GM19455 (cell line): ENCODE results near the gene GPC6.

Source experiments
- ATAC-seq: cut with Tn5 transposase; IDR thresholded peaks from one replicate; pipeline ENCODE4 v1.9.1; 2021; ENCODE audit not compliant: unreplicated experiment

The GPC6 gene

DNA sequence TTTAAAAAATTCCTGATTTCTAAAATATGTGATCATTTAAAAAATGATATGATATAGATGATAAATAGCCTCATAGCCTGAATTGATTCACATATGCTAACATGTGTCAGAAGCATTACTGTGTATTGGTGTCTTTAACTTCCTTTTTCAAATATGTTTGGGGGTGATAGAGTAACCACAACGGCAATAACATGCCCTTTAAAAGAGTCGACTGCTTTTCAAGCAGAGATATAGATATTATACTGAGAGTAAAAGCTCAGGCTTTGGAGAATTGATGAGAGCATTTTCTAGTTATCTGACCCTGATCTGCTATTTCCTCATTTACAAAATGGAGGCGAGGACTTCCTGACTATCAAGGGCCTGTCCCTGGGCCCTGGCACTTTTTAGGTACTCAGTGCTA, 992.3 kb downstream of the GPC6 start:
- no peak for ATAC-seq

DNA sequence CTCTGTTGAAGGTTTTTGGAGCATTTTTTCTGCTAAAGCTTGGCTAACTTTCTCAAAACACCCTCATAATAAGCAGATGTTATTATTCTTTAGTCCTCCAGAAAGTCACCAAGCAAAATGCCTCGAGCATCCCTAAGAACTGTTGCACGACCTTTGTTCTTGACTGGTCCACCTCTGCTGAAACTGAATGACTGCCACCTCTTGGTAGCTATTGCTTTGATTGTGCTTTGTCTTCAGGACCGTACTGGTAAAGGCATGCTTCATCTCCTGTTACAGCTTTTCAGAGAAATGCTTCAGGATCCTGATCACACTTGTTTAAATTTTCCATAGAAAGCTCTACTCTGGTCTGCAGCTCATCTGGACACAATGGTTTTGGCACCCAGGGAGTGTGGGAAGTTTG, 998.1 kb downstream of the GPC6 start:
- no peak for ATAC-seq

DNA sequence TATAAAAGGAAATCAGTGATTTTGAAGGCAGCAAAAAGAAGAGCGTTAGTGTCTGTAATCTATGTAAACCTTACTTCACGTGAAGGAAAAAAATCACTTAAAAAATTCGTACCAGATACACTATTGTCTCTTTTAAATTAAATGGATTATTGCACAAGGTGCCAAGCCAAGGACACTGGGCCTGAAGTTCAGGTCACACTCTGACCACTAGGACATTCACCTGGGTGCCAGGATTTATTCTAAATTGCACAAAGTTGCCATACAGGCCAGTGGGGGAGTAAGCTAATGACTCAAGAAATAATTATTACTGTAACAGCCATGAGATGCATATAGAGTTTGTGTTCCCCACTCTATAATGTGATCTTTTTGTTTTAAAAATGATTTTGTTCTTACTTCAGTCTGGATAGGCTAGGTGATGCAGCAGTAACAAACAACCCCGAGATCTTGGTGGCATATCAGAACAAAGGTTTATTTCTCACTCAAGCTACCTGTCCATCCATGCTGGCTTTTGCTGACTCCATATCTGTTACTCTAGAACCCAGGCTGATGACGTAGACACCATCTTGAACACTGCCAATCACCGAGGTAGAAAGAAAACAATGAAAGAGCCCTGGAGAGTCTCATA, 1000.8 kb downstream of the GPC6 start:
- no peak for ATAC-seq

DNA sequence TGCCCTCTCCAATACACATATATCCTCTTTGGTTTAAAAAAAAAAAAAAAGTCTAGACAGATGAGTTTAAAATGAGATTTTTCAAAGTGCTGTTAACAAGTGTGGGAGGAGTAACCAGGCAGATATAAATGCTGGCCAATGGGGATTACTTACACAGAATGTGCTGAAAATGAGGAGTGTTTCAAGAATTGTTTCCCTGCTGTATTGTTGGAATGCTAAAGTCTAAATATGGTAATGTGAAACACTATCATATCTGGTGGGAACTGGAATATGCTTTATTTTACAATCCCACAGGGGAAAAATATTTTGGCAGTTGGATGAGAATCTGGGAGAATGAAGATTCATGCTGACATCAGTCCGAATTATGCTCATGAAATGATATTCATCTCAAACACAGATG, 1002.2 kb downstream of the GPC6 start:
- no peak for ATAC-seq

DNA sequence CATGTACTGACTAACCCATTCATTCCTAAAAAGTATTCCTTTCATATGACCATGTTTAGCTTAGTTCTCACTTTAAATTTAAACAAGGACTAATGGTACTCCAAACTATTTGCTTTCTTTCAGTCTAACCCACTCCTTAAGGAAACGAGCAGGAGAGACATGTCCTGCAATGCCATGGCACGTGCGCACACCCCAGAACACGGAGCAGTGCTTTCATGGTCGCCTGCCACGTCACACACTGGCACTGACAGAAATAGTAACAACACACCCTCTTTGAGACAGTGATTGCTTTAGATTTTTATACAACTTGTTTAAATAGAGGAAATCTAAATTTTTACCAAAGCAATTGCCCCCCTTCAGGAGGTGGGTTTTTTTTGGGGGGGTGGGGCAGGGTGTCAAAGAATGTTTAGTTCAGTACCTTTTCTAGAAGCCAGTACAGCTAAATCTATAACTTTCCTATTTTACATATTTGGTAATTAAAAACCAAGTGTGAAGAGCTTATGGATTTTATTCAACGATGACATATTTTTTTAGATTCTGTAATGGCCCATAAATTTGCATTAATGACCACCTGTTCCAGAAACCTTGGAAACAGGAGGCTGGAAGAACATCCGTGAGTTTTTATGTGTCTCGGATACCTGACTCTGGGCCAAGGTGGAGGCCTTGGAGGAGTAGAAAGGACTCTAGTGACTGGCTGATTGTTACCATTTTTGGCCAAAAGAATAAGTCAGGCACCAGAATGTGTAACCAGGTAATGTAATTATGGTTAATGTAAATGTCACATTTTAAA, 1005.7 kb downstream of the GPC6 start:
- ATAC-seq: no peak

DNA sequence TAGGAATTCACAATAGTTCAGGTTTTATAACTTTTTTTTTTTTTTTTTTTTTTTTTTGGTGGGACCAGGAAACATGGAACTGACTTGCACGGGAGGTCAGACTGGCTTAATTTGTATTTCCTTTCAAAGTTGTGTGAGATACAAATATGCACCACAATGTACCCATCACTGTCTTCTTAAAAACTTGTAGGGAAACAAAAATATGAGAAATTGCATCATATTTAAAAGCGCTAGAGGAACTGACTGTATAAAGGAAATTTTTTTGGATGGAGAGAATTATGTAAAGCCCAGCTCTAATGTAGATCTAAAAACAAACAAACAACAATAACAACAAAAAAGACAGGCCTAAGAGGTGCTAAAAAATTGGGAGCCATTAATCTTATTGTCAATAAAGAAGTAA, 1006.3 kb downstream of the GPC6 start:
- ATAC-seq: no peak

DNA sequence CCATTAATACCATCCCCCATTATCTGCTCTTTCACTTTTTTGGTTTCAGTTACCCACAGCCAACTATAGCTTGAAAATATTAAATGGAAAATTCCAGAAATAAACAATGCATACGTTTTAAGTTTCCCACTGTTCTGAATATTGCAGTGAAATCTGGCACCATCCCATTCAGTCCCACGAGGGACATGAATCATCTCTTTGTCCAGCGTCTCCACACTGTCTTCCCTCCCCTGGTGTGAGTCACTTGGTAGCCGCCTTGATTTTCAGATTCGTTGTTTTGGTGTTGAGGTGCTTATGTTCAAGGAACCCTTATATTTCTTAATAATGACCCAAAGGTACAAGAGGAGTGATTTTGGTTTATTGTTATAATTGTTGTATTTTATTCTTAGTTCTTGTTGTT, 1006.8 kb downstream of the GPC6 start:
- no peak for ATAC-seq

DNA sequence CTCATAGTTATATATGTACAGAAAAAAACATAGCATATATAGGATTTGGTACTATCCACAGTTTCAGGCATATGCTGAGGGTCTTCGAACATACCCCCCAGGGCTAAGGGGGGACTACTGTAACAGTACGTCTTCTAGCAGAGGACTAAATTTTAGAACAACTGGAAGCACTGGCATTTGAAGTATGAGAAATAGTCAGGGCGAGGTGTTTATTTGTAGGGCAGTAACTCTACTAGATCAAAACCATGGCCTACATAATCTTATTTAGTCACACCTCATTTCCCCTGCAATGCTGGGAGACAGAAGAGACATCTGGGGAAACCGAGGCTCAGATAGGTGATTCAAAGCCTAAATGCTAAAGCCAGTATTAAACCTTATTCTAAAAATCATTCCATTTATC, 1007.2 kb downstream of the GPC6 start:
- ATAC-seq: no peak

DNA sequence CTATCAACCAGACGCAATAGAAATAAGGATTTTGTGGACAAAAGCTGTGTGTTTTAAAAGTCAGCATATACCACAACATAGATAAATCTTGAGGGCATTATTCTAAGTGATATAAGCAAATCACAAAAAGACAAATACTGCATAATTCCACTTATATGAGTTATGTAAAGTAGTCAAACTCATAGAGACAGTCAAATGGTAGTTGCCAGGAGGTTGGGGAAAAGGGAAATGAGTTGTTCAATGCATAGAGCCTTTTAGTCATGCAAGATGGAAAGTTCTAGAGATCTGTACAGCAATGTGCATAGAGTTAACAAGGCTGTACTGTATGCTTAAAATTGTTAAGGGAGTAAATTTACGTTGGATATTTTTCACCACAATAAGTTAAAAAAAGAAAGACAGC, 1008.1 kb downstream of the GPC6 start:
- ATAC-seq: no peak

DNA sequence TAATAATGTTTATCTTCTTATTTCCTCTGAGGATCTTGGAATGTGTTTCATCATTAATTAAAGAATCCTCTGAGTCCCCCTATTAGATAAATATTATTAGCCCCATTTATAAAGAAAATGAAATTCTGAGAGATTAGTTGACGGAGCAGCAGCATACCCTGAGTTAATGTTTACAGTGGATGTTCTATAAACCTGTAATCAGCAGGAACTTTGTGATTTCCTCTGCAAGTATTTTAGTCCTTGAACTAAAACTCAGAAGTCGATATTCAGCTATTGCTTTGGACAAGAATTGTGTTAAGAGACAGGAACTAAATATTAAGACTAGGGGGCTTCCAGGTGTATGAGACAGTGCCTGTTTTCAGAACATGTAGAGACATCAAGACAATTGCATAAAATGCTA, 1009.5 kb downstream of the GPC6 start:
- no peak for ATAC-seq

DNA sequence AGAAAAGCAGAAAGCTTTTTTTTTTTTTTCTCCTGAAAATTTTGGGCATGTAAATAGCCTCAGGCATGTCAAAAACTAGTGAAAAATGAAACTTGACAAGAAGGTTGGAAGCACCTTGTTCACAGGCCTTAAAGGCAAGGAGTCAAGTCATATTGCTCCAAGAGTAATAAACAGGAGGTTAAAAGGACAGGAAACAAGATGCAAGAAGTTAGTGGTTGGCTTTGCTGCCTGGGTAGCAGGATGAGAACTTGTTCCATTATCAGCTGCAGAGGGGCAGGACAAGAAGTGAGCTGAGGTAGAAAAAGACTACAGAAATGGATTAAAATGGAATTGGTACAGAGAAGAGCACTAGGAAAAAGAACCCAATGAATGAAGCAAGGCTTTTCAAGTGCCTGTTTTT, 1010.3 kb downstream of the GPC6 start:
- no peak for ATAC-seq

DNA sequence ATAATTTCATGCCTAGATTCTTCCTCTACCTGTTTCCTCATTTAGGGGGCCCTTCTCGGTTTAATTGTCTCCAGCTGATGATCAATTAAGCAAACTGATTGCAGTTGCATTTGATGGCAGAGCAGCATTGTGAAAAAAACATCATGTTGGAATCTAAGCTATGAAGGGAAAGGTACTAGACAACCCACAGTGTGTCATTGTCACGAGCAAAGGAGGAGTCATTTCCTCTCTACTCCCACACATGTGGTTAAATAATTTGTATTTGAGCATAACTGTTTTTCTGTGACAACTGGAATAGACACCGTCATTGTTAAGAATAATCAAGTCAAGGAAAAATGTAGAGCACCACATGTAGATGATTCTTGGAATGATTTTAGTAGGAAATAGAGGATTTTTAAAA, 1012.5 kb downstream of the GPC6 start:
- ATAC-seq: no peak

DNA sequence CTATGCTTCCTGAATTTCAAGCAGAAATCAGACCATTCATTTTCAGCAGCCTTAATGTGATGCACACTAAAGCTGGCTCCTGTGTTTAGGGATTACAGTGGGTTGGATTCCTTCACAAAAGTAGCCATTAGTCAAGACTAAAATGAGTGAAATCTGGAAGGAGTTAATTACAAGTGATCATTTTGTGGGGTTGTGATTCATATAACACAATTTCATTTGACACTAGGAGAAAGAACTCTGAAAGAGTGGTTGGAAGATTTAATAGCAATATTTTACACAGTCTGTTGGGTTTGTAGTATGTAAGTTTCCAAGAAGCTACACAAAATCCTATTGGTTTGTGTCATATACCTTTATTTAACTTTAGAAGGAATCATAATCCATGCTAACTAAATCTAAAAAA, 1015.9 kb downstream of the GPC6 start:
- no peak for ATAC-seq

DNA sequence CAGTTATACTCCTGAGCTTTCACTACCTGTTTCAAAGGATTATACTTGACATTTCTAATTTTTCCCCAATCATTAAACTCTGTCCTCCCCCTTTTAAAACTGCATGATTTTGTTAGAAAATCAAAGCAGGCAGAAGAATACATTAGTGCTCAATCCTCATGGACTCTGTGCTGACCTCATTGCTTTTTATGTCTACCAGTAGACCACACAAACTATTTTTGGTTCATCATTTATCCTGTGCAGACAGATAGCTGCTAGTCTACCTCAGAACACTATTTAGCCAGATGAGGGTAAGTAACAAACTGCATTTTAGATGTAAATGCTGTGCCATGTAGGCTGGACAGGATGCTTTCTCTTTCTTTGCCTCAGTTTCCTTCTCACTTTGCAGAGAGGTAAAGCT, 1016.9 kb downstream of the GPC6 start:
- no peak for ATAC-seq

DNA sequence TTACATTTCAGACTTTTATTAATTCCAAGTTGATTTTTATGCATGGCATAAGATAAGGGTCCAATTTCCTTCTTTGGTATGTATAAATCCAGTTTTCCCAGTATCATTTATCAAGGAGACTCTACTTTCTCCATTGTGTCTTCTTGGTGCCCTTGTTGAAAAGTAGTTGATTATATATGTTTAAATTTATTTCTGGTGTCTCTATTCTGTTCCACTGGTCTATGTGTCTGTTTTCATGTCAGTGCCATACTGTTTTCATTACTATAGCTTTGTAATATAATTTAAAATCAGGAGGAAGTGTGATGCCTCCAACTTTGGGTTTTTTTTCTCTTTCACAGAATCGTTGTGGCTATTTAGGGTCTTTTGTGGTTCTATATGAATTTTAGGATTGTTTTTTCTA, 1019.9 kb downstream of the GPC6 start:
- no peak for ATAC-seq

DNA sequence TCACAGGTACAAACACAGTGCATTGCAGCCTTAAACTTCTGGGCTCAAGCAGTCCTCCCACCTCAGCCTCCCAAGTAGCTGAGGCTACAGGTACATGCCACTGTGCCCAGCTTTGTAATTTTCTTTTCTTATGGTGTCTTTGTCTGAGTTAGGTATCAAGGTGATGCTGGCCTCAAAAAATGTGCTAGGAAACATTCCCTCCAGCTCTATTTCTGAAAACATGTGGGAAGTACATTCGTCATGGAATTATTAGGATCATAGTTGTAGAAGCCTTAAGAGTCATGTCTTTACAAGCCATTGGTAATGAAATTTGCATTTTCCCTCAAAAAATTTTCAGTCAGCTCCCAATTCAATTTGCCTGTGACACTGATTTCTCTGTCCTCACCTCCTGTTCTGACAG, 1021.3 kb downstream of the GPC6 start:
- no peak for ATAC-seq

DNA sequence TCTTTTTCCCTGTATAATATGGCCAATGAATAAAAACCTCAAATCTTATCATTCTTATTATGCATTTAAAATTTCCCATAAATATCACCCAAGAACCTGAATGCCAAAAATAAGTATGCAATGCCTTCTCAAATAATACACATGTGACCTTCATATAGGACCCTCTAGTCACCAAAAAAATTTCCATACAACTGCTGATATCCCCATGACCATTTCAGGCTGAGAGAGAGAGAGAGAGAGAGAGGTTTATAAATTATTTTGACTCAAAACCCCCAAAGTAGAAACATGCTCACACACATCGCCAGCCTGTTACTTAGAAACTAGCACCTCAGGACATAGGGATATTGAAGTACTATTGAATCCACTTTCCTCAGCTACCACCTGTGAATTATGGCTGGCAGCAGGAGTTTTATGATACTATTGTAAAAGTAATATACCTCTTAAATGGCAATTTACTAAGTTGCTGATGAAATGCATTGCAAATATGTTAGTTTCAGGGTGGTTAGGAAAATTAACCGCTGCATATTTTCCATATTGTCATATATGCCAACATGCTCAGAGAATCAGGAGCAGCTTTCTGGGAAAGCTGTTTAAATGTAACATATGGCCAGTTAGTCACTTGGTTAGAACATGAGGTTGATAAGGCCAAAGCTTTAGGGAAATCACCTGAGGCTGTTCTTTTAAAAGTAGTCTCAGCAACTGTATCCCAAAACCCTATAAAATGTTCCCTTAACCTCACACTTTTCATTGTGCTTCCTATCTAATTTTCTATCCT, 1022.0 kb downstream of the GPC6 start:
- no peak for ATAC-seq

DNA sequence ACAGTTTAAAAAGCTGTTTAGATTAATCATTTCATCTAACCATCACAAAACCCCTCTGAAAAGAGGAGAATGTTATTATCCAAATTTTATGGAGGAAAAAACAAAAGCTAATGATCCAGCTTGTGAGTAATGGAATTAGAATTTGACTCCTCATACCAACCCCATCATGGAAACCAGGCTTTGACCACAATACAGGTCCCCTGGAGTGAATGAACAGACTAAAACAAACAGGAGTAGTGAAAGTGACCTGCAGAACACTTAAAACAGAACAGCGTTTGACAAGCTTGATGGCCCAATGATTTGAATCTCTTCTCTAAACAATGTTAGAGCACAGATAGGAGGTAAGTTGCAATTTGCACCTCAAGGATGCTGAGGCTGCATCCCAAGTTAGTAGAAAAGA, 1022.9 kb downstream of the GPC6 start:
- ATAC-seq: no peak

DNA sequence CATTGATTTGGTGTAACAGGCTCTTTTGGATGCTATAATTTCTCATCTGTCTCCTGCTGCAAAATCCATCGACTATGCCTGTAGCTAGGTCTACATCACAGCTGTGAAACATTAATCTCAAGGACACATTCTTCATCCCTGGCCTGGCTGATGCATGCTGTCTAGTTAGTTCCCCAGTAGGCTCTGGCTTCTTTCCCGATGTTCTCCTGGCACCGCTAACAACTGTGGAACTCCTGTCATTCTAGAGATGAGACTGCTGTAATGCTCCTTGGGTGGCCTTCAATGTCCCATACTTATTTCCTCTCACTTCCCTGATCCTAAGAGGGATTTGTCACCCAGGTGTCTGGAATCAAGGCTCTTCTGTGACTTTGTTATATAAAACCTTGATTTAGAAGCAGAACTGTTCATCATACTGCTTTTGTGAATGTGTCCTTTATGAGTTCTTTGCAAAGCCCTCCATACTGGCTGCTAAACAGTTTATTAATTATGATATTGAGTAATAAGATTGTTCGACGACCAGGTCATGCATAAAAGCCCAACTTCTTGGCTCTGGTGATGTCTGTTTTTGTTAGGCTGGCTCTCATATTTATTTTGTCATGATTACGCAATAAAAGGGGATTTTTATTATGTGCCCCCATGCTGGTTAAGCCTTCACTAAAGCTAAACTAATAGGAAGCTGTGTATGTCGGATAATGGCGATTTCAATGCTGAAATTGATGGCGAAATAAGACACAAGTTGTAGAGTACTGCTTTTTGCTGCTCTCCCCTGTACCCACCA, 1025.4 kb downstream of the GPC6 start:
- no peak for ATAC-seq

DNA sequence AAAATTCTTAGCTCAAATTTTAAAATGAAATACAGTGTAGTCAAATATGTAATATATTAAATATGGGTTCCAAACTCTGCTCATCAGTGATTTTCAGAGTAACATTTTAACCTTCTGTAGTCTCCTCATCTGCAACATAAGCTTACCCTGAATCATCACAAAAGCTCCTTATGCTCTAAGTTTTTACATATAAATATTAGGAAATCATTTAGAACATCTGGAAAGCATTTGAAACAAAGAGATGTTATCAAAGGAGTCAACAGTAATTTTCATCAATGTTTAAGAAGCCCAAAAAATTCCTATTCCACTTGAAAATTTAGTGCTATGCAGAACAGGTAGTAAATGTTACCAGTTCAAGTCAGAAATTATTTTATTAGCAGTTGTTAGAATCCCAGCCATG, 1028.1 kb downstream of the GPC6 start:
- no peak for ATAC-seq

DNA sequence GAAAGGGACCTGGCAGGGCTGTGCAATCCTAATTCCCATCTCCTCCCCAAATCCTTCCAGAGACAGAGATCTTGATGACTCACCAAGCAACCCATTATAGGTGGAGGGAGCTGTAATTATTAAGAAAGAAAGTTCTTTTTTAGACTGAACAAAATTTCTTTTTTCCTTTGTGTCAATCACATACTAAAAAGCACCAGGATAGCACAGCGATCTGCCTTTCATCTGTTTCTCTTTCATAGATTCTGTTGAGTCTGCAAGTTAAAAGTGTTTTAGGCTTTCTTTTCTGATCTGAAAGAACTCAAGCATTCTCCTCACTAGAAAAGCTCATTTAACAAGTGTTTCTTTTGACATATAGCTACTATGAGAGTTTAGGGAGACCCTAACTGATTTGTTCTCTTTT, 1030.1 kb downstream of the GPC6 start:
- no peak for ATAC-seq
